Measurements from ENCODE around the gene HAND2. TPM values are rescaled to one million over a fixed set of nuclear protein-coding genes. Genes with fewer than 3 reads are reported as not detected.

HAND2 gene
- total and polyA plus RNA-seq, 2 experiments from 2014 or later, result 0.15 TPM; not detected in 1

- H3K4me3 ChIP-seq, result no peak overlapping the region
- H3K27ac Mint-ChIP-seq, result no peak overlapping the region
- TF ChIP-seq POLR2AphosphoS5 (IDR thresholded peaks at IDR 0.05; ENCODE audit: low read depth) (no peak), ETS1 (IDR thresholded peaks at IDR 0.05) (no peak), ZNF462 (CRISPR knock-in tag; IDR thresholded peaks at IDR 0.05) (no peak), REST (IDR thresholded peaks at IDR 0.05; ENCODE audit: unreplicated experiment) (no peak), NANOG (IDR thresholded peaks at IDR 0.05; ENCODE audit: borderline replicate concordance) (no peak), CREB1 (CRISPR knock-in tag; IDR thresholded peaks at IDR 0.05; ENCODE audit: low read depth) (no peak), STAT1 (IDR thresholded peaks at IDR 0.05; ENCODE audit: unreplicated experiment) (no peak), CTCF (conservative IDR thresholded peaks at IDR 0.05; ENCODE audit: low read depth in 2 of 2) (no peak), EZH2 (IDR thresholded peaks at IDR 0.05; ENCODE audit: low read depth, unreplicated experiment) (no peak), EZH2phosphoT487 (IDR thresholded peaks at IDR 0.05; ENCODE audit: unreplicated experiment) (no peak), ZNF114 (CRISPR knock-in tag; IDR thresholded peaks at IDR 0.05) (no peak), ZNF331 (CRISPR knock-in tag; IDR thresholded peaks at IDR 0.05; ENCODE audit: low read depth) (no peak), JUNB (IDR thresholded peaks at IDR 0.05; ENCODE audit: unreplicated experiment) (no peak)
- no peaks in the 10 kb centered on the region for H3K4me1 ChIP-seq (ENCODE audit: insufficient read depth)
- no peak overlapping the region for H3K4me2 ChIP-seq
- peaks cover 4% of the 10 kb centered on the region; the same call in 1 of the 2 replicates for H3K9me2 ChIP-seq (ENCODE audit: insufficient read depth)
- ATAC-seq (no peak), DNase-seq (ENCODE audit: low spot score) (no peak)
- H3K4me3 Mint-ChIP-seq, result no peak overlapping the region
- H3K36me3 Mint-ChIP-seq (ENCODE audit: low read depth), result no peaks in the 10 kb centered on the region
- H3K4me1 Mint-ChIP-seq, result 0 out of 3 replicates have a peak, but pooled peaks cover 2% of the 10 kb centered on the region
- H3K9me3 Mint-ChIP-seq, result no peaks in the 10 kb centered on the region
- H3F3A ChIP-seq (replicated peaks; ENCODE audit: low read depth), result peaks cover 5% of the 10 kb centered on the region; the same call in 1 of the 2 replicates
- peaks cover 2% of the 10 kb centered on the region for H3K27me3 Mint-ChIP-seq (ENCODE audit: insufficient read depth, low read depth, poor library complexity)
- H2AFZ ChIP-seq, result no peak overlapping the region
- H3K79me2 ChIP-seq (replicated peaks; ENCODE audit: insufficient read depth), result no peaks in the 10 kb centered on the region
- no peak overlapping the region for H3K27ac ChIP-seq (ENCODE audit: low read depth)
- H4K20me1 ChIP-seq (replicated peaks; ENCODE audit: insufficient read depth), result no peaks in the 10 kb centered on the region
- H3K27me3 ChIP-seq (ENCODE audit: insufficient read depth), result no peaks in the 10 kb centered on the region
- no peaks in the 10 kb centered on the region for H3K36me3 ChIP-seq (ENCODE audit: insufficient read depth)
These were observed 51.1 kb downstream of the HAND2 start for GRCh38 chr4:173478913-173479283.

Measured in GM23338 (cell line).